ENCODE data around the gene AARSD1.
"Not testable (repeated sequence)": the region's sequence is repeated elsewhere in the genome, so short reads cannot be mapped to it uniquely, and the experiment has no call there.

Gene AARSD1

DNA sequence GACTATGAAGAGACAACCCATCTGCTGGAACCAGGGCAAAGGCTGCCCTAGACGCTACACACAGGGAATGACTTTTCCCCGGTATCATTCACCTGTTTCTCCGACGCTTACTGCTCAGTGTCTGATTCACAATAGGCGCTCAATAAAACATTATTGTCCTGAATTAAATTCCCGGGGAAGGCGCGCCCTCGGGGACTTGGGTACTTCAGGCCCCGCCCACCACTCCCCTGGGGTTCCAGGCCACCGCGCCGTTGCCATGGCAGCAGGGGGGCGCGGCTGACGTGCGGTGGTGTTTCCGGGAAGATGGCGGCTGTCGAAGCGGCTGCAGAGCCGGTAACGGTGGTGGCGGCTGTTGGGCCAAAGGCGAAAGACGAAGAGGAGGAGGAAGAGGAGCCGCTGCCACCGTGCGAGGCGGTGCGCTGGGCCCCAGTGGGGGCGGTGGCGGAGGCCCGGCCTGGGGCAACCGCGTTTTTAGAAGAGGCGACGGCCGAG lies 16.1 kb upstream of the AARSD1 start, which contains the start of gene RUNDC1:
Gene RUNDC1, plus strand, starts transcription at position 292 of the 492 bp plus-strand sequence. Its CDS starts 12 bp downstream, at position 304.
- DNase-seq: peak; percentile 94

DNA sequence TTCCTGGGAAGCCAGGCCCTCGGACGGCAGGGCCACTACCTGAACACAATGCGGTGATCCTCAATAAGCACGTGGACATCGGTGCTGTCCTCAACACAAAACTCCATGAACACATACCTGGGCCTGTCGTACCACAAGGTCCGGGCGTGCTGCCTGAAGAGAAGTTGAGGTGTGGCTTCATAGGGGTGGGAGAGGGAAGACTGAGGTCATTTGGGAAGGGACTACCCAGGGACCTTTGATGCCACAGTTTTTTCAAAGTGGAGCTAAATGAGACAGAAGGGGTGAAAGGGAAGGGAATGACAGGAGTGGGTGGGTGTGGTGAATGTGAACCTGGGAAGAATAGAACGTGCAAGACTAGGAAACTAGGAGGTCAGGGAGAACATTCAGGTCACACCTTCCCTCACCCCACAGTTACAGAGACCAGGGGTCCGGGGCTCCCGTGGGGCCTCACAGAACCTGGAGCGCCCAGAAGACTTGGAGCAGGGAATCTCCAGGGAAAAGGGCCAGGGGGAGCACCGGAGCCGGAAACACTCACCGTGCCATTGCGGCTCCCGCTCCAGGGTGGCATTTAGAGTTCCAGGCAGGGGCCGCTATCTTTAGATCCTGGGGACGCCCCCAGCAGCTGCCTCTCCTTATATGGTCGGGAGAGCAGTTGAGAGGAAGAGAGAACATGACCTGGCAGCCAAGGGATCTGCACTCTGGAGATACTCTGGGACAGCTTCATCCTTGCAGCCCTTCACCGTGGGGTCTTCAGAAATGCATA lies 15.4 kb upstream of the AARSD1 start, which contains the start of gene PTGES3L:
Gene PTGES3L, minus strand, starts transcription at position 570 of the 763 bp plus-strand sequence. Its CDS starts 27 bp downstream, at position 543.
- DNase-seq: peak; percentile 36

DNA sequence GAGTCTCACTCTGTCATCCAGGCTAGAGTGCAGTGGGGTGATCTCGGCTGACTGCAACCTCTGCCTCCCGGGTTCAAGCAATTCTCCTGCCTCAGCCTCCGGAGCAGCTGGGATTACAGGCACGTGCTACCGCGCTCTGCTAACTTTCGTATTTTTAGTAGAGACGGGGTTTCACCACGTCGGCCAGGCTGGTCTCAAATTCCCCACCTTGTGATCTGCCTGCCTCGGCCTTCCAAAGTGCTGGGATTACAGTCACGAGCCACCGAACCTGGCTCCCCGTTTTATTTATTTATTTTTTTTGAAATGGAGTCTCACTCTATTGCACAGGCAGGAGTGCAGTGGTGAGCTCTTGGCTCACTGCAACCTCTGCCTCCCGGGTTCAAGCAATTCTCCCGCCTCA lies 11.4 kb upstream of the AARSD1 start:
- DNase-seq: not testable (repeated sequence)

DNA sequence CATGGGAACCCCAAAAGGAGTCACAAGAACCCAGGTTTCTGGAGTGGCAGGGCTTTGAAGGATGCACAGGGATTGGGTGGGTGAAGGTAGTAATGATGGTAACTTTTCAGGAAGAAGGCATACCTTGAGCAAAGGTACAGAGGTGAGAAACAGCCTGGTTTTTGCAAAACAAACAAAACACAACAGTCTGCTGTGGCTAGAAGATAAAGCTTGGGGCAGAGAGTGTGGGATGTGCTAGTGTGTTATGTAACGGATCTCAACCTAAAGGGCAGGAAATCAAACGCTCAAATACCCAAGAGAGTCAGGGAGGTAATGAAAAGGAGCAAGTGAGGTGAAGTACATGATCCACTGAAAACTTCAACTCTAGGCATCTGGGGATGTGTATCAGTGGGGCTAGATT lies 11.0 kb upstream of the AARSD1 start:
- DNase-seq: no peak

DNA sequence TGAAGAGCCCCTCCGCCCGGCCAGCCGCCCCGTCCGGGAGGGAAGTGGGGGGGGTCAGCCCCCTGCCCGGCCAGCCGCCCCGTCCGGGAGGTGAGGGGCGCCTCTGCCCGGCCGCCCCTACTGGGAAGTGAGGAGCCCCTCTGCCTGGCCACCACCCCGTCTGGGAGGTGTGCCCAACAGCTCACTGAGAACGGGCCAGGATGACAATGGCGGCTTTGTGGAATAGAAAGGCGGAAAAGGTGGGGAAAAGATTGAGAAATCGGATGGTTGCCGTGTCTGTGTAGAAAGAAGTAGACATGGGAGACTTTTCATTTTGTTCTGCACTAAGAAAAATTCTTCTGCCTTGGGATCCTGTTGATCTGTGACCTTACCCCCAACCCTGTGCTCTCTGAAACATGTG lies 9.1 kb upstream of the AARSD1 start:
- not testable (repeated sequence) for DNase-seq

DNA sequence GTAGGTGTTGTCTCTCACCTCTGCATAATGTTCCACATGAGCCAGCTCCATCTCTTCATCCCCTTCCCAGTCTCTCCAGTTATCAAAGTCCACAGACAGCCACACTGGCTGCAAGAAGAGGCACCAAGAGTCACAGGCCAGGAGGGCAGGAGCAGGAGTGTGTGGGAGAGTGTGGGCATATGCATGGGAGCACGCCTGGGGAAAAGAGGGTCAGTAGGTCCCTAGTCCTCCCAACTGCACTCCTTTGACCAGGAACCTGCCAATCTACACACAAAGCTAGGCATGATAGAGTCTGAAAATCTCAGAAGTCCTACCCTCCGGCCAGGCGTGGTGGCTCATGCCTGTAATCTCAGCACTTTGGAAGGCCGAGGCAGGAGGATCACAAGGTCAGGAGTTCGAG lies 7.3 kb upstream of the AARSD1 start:
- no peak for DNase-seq

DNA sequence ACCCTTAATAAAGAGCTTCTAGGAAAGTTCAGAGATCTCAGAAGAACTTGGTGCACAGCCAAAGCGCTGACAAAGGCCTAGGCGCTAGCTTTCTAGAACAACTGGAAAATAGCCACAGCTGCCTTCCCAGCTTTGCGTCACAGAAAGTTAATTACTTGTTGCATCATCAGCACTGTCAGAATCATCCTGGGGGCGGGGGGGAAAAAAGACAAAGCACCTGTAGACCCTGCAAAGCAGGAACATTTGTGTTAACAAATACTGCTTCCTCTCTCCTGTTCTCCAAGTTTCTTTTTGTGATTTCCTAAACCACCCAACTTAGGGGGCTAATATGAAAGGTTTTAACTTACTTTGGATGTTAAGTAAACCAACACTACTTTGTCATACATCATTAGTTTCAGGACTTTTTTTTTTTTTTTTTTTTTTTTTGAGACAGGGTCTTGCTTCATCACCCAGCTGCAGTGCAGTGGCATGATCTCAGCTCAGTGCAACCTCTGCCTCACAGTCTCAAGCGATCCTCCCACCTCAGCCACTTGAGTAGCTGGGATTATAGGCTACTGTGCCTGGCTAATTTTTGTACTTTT lies 4.8 kb upstream of the AARSD1 start:
- peak; percentile 67 for DNase-seq

DNA sequence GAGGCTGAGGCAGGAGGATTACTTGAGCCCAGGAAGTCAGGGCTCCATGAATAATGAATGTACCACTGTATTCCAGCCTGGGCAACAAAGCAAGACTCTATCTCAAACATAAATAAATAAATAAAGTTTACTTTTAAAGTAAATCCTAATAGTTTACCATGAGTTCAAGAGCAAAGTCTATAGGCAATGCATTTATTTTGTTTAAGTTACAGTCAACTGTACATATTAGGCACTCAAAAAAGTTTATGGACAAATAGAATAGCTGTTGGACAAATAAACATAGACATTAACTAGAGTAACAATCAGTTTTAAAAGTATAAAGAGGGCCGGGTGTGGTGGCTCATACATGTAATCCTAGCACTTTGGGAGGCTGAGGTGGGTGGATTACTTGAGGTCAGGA lies 3.7 kb upstream of the AARSD1 start:
- no peak for DNase-seq

DNA sequence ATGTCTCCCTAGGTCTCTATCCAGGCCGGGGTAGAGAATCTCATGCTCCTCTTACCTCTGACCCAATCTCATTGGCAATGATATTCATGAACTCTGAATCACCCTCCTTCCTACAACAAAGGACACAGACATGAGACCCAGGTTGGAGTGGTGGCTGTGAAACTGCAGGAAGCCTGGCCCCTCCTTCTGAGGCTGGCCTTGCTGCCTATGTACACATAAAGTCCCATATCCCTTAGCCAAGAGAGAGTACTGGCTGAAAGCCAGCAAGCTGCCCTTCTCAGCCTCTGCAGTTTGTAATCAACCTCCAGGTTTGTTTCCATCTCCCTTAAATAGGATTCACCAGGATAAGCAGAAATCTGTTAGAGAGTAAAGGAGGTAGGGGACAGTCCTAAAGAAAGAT lies 10.6 kb downstream of the AARSD1 start:
- DNase-seq: no peak

DNA sequence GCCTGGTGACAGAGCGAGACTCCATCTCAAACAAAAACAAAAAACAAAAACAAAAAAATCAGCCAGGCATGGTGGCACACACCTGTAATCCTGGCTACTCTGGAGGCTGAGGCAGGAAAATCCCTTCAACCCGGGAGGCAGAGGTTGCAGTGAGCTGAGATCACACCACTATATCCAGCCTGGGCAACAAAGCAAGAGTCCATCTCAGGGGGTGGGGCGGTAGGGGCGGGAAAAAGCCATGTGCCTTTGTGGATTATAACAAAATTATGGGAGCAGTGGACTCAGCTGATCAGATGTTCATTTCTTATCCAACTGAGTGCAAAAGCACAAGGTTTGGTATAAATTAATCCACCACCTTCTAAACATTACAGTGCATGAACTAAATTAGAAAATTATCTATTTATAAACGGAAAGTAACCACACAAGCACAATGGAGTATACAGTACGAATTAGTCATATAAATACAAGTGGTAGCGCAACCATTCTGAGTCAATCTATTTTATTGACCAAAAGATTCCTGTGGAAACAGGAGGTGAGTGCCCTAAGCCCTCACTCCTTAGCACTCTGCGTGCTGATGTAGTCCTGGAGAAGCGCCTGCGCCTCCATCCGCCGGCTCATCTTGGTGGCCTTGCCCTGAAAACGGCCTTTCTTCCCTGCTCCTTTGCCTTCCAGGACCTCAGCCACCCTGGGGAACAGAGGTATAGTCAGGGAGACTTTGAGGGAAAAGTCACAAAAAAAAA lies 14.0 kb downstream of the AARSD1 start:
- DNase-seq: no peak

DNA sequence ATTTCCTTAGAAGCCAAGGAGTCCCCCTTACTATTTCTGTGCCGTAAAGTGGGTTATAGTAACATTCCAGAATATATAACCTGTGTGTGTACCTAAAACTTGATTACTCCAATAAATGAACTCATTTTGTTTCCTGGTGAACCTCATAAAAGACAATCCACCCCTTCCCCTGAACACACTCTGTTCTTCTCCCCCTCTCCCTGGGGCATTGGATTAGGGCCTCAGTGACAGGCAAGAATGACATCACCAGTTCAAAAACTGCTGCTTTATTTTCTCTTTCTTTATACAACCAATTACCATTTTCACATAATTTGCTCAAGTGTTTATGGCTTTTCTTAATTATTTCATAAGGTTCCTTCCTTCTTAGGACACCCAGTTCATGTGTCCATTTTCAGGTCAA lies 17.4 kb downstream of the AARSD1 start:
- DNase-seq: no peak

DNA sequence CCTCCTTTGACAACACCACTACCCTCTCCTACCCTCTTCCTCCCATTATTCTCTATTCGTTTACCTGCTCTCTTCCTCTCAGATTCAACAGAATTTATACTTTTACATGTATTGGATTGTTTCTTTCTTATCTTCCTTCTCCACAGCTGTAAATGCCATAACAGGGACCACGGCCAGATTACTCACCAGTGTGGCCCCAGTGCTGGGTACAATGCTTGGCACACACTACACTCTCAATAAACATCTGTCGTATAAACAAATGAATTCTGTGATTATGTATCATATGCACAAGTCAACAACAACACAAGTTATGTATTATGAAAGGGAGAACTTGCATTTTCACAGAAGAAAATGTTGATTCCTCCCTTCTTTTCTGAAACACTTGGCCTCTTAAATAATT lies 20.0 kb downstream of the AARSD1 start:
- DNase-seq: no peak

DNA sequence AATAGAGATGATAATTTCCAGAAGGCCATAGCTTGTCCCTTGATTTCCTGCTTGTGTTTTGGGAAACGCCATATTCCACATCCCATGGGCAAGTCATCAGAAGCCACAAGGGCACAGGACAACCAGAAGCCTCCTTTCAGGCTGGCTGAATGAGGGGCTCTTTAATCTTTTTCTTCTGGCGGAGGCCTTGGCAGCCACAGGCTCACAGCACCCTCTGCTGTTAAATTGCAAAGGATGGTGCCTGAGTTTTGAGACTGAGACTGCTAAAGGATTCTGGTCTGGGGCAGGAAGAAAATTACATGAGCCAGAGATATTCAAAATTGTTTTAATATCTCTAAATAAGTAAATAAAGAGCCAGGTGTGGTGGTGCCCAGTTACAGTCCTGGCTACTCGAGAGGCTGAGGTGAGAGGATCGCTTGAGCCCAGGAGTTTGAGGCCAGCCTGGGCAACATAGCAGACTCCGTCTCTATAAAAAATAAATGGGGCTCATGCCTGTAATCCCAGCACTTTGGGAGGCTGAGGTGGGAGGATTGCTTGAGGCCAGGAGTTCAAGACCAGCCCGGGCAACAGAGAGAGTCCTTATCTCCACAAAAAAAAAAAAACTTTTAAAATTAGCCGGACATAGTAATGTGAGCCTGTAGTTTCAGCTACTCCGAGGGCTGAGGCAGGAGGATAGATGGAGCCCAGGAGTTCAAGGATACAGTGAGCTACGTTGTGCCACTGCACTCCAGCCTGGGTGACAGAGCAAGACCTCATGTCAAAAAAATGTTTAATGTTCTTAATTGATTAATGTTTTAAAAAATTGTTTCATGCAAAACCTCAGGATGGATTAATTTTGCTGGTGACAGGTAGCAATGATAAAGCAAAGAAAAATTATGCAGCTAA lies 26.3 kb downstream of the AARSD1 start:
- DNase-seq: peak; percentile 68

DNA sequence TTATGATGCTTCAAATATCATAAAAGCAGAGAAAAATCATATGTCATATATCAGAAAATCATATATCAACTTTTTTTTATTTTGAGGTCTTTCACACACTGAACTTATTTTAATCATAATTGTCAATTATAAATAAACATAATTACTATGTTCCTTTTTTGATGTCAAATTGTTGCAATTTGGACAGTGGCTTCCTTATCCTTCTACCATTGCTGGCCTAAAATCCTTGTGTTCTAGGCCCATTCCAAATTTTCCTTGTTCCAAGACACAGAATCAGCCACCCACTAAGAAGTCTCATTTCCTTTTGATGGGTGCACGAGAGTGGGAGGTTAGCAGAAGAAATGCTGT lies 34.8 kb downstream of the AARSD1 start:
- no peak for DNase-seq

DNA sequence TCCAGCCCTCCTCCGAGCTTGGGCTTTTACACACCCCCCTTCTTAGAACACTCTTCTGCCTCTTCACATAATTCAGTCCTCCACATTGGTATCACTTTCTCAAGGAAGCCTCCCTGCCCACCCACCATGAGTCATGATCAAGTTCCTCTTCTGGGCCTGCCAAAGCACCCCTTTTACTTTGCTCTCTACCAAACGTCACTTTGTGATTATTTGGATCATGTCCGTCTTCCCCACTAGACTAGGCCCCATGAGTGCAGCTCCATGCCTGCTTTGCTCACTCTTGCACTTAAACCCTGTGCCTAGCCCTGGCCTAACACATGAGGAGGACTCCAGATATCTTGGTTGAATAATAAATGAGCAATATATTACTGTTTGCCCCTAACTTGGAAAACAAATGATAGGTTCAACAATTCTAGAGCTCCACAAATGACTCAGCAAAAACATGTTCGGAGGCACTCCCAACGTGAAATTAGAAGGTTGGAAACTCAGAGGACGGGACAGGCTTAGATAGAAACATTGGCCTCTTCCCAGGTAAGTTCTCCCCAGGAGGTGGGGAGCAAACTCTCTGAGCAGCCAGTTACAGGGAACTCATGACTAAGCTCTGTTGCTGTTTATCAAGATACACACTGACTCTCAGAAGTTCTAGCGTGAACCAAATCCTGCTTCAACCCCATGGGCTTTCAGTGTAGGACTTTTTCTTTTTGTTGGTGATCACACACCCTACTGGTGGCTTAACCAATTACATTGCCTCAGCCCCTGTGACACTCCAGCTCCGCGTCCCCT lies 35.3 kb downstream of the AARSD1 start:
- peak; percentile 73 for DNase-seq

DNA sequence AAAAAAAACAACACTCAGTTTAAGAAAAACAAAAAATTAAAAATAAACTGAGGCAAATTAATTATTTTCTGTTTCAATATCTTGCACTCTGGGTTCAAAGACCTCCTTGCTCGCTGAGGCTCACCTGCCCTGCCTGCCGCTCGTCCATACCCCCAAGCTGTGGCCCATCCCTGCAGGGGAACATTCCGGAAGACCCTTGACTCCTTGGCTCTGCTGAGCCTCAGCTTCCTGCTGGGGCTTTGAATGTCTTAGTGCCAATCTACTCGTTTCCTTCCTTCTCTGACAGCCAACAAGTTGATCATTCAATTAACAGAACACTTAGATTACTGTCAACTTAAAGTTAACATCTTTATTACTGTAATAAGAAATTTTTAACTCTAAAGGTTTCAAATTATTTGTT lies 39.4 kb downstream of the AARSD1 start:
- DNase-seq: no peak

DNA sequence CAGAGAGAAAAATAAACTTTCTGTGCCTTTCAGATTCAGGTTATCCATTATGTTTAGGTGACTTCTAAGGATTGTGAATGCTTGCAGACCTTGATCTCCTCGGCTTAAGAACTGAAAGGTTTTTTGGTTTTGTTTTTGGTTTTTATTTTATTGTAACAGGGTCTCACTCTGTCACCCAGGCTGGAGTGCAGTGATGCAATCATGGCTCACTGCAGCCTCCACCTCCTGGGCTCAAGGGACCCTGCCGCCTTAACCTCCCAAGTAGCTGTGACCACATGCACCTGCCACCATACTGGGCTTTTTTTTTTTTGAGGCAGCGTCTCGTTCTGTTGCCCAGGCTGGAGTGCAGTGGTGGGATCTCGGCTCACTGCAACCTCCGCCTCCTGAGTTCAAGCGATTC lies 40.8 kb downstream of the AARSD1 start:
- not testable (repeated sequence) for DNase-seq

DNA sequence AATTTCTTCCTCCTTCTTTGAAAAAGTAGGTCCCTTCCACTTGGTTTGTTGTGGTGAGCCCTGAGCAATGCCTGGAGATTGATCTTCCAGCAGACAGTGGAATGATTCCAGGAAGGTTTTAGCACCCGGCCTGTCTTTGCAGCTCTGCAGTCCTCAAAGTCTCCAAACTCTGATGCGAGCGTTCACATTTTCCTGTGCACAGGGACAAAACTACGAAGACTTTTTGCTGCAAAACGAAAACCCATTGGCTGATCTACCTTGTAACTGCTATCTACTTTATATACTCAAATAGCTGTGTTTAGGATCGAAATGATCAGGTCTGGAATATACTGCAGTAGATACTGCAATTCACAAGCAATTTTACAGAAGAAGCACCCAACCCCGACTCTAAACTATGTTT lies 42.0 kb downstream of the AARSD1 start:
- DNase-seq: no peak

DNA sequence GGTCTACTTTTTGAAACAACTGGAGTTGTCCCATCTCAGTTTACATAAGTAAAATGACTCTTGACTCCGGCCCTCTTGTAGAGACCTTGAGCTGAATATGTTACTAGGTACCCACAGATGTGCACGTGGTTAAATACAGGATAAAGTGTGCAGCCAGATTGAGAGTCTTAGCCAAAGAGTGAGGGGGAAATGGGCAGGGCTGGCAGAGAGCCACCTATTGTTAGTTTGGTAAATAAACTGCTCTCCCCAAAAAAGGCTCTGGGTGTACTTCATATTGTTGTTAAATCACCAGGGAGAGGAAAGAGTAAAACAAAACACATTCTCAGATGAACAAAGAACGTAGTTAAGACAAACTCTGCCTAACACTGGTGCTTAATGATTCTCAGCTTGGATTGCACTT lies 43.3 kb downstream of the AARSD1 start:
- DNase-seq: peak; percentile 47

DNA sequence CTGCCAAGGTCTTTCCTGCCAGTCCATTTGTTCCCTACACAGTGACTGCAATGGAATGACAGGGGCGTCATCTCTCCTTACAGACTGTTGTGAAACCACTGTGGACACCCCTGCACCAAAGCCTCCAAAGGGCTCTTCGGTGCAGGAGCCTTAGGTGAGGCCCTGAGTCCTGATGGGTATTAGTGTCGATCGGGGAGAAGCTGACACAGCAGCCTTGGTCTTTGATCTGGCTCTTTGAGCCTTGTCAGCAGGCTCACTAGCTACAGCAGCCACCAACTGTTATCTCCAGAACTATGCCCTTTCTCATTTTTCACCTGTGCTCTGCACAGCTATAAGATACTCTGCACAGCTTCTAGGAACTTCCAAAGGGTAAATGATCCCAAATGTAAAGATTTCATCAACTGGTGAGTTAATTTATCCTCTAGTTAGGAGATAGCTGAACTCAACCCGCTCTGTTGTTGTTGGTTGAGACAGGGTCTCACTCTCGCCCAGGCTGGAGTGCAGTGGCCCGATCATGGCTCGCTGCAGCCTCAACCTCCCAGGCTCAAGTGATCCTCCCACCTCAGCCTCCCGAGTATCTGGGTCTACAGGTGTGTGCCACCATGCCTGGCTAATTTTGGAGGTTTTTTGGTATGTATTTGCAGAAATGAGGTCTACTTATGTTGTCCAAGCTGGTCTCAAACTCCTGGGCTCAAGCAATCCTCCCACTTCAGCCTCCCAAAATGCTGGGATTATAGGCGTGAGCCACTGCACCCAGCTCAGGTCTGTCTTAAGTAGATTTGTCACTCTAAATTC lies 44.0 kb downstream of the AARSD1 start:
- DNase-seq: peak; percentile 75

DNA sequence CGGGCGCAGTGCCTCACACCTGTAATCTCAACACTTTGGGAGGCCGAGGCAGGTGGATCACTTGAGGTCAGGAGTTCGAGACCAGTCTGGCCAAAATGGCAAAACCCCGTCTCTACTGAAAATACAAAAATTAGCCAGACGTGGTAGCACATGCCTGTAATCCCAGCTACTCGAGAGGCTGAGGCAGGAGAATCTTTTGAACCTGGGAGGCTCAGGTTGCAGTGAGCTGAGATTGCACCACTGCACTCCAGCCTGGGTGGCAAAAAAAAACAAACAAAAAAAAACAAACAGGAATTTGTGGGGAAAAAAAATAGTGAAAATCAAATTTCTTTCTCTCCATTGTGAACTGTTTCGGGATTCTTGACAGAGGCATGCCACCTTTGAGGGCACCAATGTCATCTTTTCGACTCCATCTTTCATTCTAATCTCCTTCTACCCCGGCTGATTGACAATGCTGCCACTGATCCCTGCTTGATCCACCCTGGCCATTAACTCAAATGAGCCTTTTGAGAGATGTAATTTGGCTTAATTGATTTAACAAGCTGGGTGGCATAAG lies 44.7 kb downstream of the AARSD1 start:
- not testable (repeated sequence) for DNase-seq
